B cell (primary cell): ENCODE measurements around the gene ABHD10.

ENCODE experiments used
- EZH2 ChIP-seq: IDR thresholded peaks from 2 replicates; pipeline ENCODE4 v1.6.1; 2012; ENCODE audit warnings: borderline replicate concordance, low read depth, mild to moderate bottlenecking, moderate library complexity, low read length; ENCODE audit not compliant: insufficient read depth, poor library complexity, severe bottlenecking
- TF ChIP-seq, protein P1 (sequence below): fragments of 200-600 bp; IDR thresholded peaks from one replicate; pipeline ENCODE4 v1.8.0; 2022; ENCODE audit warnings: antibody characterized with exemption, mild to moderate bottlenecking

DNA sequence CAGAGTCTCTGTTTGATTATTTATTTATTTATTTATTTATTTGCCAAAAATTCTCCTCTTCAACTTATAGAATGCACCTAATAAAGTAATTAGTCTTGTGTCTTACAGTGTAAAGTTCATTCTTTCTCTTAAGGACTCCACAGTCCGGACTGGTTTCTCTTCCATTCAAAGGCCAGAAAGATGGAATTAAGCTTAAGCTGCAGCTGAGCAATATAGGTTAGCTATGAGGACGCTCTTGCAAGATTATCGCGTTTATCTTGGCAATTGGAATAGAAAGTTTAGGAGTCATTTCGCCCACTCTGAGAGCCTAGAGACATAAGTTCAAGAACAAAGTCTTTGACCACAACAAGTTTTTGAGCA, 34.9 kb downstream of the ABHD10 start:
- TF ChIP-seq, protein P1, sequence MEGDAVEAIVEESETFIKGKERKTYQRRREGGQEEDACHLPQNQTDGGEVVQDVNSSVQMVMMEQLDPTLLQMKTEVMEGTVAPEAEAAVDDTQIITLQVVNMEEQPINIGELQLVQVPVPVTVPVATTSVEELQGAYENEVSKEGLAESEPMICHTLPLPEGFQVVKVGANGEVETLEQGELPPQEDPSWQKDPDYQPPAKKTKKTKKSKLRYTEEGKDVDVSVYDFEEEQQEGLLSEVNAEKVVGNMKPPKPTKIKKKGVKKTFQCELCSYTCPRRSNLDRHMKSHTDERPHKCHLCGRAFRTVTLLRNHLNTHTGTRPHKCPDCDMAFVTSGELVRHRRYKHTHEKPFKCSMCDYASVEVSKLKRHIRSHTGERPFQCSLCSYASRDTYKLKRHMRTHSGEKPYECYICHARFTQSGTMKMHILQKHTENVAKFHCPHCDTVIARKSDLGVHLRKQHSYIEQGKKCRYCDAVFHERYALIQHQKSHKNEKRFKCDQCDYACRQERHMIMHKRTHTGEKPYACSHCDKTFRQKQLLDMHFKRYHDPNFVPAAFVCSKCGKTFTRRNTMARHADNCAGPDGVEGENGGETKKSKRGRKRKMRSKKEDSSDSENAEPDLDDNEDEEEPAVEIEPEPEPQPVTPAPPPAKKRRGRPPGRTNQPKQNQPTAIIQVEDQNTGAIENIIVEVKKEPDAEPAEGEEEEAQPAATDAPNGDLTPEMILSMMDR: peak; percentile 51
- no peak for TF ChIP-seq EZH2
